GM18868 (cell line): ENCODE results near the gene FAM83C.
"Not testable (repeated sequence)": the region's sequence is repeated elsewhere in the genome, so short reads cannot be mapped to it uniquely, and the experiment has no call there.

Source experiments
- ATAC-seq: cut with Tn5 transposase; IDR thresholded peaks from one replicate; pipeline ENCODE4 v1.9.1; 2021; ENCODE audit warnings: mild to moderate bottlenecking, moderate library complexity; ENCODE audit not compliant: unreplicated experiment

FAM83C gene

GRCh38 chr20:35270021-35270902 is 22.0 kb downstream of the FAM83C start:
- no peak for ATAC-seq

- ATAC-seq = no peak
Observed at GRCh38 chr20:35269055-35269781, 23.0 kb downstream of the FAM83C start.

- ATAC-seq = no peak
Observed at GRCh38 chr20:35267092-35267491, 25.1 kb downstream of the FAM83C start.

- ATAC-seq = no peak
Observed at GRCh38 chr20:35264755-35265154, 27.5 kb downstream of the FAM83C start.

- no peak for ATAC-seq
Observed at GRCh38 chr20:35263532-35264341, 28.5 kb downstream of the FAM83C start.

GRCh38 chr20:35262731-35263531 is 29.3 kb downstream of the FAM83C start:
- not testable (repeated sequence) for ATAC-seq

- ATAC-seq = not testable (repeated sequence)
Observed at GRCh38 chr20:35262321-35262720, 29.9 kb downstream of the FAM83C start.

- no peak for ATAC-seq
Observed at GRCh38 chr20:35260426-35260825, 31.8 kb downstream of the FAM83C start.

- no peak for ATAC-seq
Observed at GRCh38 chr20:35257175-35257909, 34.9 kb downstream of the FAM83C start.

- ATAC-seq = no peak
Observed at GRCh38 chr20:35254448-35254999, 37.7 kb downstream of the FAM83C start.

- ATAC-seq = no peak
Observed at GRCh38 chr20:35253010-35253409, 39.2 kb downstream of the FAM83C start.

GRCh38 chr20:35252598-35252997 is 39.6 kb downstream of the FAM83C start:
- not testable (repeated sequence) for ATAC-seq

GRCh38 chr20:35252037-35252461 is 40.2 kb downstream of the FAM83C start:
- ATAC-seq = peak; percentile 54

- no peak for ATAC-seq
Observed at GRCh38 chr20:35251613-35251940, 40.6 kb downstream of the FAM83C start.

- ATAC-seq = no peak
Observed at GRCh38 chr20:35248641-35249475, 43.4 kb downstream of the FAM83C start.

GRCh38 chr20:35246723-35247122 is 45.5 kb downstream of the FAM83C start:
- ATAC-seq = no peak

GRCh38 chr20:35243986-35244385 is 48.2 kb downstream of the FAM83C start:
- ATAC-seq = no peak

- ATAC-seq = no peak
Observed at GRCh38 chr20:35243317-35243716, 48.9 kb downstream of the FAM83C start.
